ENCODE results near the gene CMIP.

CMIP gene

DNA sequence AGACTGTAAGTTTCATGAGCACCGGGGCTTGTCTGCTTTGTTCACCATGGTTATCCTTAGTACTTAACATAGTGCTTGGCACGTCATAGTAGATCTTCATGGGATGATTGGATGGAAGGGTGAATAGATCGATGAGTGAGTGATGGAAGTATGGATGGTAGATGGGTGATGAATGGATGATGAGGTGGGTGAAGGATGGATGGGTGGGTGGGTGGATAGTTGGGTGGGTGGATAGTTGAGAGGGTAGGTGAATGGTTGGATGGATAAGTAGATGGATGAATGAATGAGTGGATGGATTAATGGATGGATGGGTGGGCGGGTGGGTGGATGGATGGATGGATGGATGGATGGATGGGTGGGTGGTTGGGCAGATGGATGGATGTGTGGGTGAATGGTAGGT, 201.3 kb downstream of the CMIP start:
- H3K4me3 ChIP-seq (replicated peaks in 1 of 2; ENCODE audit: low read depth in 2 of 2, low read length in 2 of 2), result no peak overlapping the region
- no peak for DNase-seq (ENCODE audit: low read depth in 2 of 2)
- TF ChIP-seq, protein P1, sequence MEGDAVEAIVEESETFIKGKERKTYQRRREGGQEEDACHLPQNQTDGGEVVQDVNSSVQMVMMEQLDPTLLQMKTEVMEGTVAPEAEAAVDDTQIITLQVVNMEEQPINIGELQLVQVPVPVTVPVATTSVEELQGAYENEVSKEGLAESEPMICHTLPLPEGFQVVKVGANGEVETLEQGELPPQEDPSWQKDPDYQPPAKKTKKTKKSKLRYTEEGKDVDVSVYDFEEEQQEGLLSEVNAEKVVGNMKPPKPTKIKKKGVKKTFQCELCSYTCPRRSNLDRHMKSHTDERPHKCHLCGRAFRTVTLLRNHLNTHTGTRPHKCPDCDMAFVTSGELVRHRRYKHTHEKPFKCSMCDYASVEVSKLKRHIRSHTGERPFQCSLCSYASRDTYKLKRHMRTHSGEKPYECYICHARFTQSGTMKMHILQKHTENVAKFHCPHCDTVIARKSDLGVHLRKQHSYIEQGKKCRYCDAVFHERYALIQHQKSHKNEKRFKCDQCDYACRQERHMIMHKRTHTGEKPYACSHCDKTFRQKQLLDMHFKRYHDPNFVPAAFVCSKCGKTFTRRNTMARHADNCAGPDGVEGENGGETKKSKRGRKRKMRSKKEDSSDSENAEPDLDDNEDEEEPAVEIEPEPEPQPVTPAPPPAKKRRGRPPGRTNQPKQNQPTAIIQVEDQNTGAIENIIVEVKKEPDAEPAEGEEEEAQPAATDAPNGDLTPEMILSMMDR (IDR thresholded peaks at IDR 0.05; ENCODE audit: low read depth, low read length), result no peak

DNA sequence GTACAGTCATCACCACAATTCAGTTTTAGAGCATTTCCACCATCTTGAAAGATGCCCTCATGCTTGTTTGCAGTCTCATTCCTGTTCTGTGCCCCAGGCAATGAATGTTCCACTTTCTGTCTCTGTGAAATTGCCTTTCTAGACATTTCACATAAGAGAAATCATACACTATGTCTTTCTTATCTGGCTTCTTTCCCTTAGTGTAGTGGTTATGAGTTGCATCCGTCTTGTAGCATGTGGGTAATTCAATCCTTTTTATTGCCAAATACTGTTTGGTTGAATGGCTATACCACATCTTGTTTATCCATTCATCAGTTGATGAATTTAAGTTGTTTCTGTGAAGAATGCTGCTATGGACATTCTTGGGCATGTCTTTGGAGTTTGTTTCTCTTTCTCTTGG, 202.0 kb downstream of the CMIP start:
- H3K4me3 ChIP-seq (replicated peaks in 1 of 2; ENCODE audit: low read depth in 2 of 2, low read length in 2 of 2), result no peak overlapping the region
- TF ChIP-seq, protein P1 (IDR thresholded peaks at IDR 0.05; ENCODE audit: low read depth, low read length), result no peak

DNA sequence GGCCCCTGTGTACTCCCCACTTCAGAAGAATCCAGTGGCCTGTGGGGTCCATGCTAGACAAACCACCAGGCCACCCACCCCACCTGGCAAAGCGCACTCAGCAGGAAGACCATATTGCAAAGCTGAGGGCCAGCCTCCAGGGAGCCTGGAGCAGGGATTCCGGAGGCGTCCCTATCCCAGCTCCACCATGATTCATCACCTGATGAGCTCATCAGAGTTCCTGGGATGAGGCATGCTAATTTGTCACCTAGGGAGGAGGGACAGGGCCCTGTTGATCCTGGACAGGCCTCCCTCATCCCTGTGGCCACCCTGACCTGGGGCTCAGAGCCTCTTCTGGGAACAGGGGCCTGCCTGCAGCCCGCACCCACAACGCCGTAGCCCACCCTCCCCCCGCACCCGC, 202.9 kb downstream of the CMIP start:
- DNase-seq (ENCODE audit: low read depth in 2 of 2), result peak in 1 of 2 donors; percentile 62
- no peak overlapping the region for H3K4me3 ChIP-seq (replicated peaks in 1 of 2; ENCODE audit: low read depth in 2 of 2, low read length in 2 of 2)
- TF ChIP-seq, protein P1 (IDR thresholded peaks at IDR 0.05; ENCODE audit: low read depth, low read length), result no peak

More for the DNA sequence above, 202.0 kb downstream of the CMIP start:
- DNase-seq (ENCODE audit: low read depth in 2 of 2), result peak in 1 of 2 donors; percentile 40

DNA sequence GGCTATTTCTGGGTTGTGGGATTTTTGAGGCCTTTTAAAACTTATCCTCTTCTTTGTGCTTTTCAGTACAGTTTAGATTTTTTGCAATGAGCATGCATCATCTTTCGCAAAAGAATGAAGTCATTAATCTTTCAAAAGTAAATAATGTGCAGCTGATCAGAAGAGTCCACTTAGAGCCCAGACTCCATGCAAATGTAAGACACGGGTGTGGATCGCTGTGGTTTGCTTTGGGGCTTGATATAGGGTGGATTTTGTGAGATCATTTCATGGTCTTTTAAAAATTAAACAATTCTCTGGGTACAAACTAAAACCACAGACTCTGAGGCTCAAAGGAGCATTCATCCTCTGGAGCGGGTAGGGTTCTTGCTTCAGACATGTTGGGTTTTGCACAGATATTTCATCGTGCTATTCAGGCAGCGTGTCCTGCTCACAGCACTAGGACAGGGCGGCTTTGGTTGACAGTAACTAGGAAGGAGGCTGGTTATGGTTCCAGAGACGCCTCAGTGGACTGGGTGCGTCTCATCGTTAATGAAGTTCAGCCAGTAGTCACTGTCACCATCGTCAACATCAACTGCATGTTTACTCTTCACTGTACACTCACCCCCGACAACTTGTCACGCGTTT, 205.1 kb downstream of the CMIP start:
- DNase-seq (ENCODE audit: low read depth in 2 of 2), result no peak
- H3K4me3 ChIP-seq (replicated peaks in 1 of 2; ENCODE audit: low read depth in 2 of 2, low read length in 2 of 2), result no peak overlapping the region
- TF ChIP-seq, protein P1 (IDR thresholded peaks at IDR 0.05; ENCODE audit: low read depth, low read length), result no peak

DNA sequence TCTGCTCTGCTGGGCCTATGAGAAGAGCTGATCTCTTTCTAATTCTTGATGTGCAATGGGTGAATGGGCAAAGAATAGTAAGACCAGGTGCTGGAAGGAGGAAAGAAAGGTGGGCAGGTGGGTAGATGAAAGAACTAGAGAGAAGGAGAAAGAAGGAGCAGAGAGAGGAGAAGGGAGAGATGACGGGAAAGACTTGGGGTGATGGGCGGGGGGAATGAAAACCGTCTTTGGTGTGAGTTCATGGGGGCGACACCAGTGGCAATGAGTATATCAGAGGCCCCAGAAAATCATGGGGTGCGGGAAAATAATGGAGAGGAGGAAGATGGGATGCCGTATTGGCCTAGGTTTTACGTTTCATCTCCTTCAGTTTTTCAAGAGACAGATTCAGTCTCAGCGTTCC, 205.7 kb downstream of the CMIP start:
- no peak overlapping the region for H3K4me3 ChIP-seq (replicated peaks in 1 of 2; ENCODE audit: low read depth in 2 of 2, low read length in 2 of 2)
- no peak for DNase-seq (ENCODE audit: low read depth in 2 of 2)
- TF ChIP-seq, protein P1 (IDR thresholded peaks at IDR 0.05; ENCODE audit: low read depth, low read length), result no peak

DNA sequence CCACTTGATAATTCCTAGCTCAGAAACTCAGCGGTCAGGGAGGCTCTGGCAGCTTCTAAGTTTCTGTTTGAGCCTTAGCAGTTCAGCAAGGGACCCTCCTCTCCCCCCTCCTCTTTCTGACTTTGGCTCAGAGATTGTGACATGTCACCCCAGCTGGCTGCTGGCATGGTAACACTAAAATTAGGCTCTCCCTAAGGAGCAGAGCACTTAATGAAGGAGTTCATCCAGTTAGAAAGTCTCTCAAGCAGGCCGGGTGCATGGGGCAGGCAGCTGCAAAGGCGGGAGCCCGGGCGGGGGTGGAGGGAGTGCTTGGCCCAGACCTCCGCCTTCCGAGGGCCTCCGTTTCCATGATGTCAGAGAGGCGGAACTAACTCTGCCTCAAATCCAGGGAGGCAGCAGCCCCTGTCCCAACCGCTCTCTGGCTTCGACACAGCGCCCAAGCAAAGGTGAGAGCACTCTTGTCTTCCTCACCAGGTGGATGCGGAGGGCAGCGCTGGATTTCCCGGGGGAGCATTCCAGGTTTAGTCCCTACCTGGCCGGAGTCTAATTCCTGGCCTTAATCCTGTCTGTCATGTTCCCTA, 206.5 kb downstream of the CMIP start:
- DNase-seq (ENCODE audit: low read depth in 2 of 2), result peak; percentile 36 to 66
- TF ChIP-seq, protein P1 (IDR thresholded peaks at IDR 0.05; ENCODE audit: low read depth, low read length), result no peak
- H3K4me3 ChIP-seq (replicated peaks in 1 of 2; ENCODE audit: low read depth in 2 of 2, low read length in 2 of 2), result no peak overlapping the region

All from cardiac fibroblast (primary cell).